ENCODE data around the gene PMVK. TPM values are rescaled to one million over a fixed set of nuclear protein-coding genes. Genes with fewer than 3 reads are reported as not detected.

PMVK gene
- total RNA-seq, 2 donors from 2014 or later: 9.7 to 13.8 TPM

DNA sequence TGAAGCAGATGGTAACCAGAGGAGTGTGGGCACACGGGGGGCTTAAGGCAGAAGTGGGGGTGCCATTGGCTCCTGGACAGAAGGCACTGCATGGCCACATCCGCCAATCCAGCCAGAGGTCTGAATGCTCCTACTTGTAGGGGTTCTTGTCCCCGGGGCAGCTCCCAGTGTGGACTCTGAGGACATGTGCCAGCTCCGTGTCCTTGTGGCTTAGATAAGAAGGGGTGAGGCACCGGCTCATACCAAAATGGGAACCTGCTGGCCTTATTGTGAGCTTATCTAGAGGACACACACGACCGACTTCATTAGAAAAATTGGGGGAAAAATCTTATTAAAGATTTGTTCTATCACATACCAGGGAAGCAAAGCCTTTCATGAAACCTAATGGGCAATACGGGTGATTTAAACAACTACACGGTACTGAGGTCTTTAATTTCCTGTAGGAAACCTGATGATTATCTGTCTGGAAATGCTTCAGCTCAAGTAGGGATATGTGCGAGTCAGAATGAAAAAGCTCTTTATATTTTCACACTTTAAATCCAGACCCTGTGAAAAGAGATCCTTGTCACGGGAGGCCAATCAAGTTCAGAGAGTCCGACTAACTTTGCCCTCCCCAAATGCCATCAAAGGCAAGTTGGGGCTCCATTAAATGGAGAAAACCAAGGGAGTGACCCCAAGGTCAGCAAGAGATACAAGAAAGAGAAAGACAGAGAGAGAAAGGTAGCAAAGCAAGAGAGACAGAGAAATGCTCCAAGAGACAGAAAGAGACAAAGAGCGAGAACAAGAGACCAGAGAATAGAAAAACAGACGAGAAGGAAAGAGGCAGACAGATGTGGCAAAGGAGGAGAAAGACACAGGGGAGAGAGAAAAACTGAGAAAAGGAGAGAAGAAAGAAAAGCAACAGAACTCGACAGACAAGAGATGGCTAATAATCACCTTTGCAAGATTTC, 52.3 kb downstream of the PMVK start:
- DNase-seq (ENCODE audit: low spot score): no peak

DNA sequence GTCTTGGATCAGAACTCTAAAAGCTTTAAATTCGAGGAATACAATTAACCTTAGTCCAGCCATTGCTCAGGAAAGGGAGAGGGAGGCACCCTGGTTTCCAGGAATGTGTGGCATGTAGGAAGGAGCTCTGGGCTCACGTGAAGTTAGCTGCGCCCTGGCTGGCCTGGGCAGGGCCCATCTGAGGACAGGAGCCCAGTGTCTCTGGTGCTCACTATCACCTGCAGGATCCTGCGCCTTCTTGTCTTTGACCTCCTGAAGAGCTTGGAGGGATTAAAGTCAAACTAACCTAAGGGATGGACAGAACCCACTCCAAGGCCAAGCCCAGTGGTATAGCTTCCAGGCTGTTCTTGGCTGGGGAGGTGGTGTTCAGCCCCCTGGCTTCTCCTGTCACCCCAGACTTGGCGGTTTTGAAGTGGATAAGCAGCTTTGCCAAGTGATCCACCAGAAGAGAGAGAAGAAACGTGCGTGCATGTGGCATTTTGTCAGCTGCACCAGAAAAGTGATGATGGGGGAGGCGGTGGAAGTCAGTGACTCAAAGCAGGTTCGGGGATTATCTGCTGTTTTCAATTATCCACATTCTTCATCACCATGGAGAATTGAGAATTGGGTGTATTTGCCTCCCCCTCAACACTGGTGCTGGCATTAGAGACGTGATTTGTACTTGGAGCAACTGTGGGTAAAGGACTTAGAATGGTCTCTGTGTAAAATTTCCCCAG, 54.5 kb downstream of the PMVK start:
- no peak for DNase-seq (ENCODE audit: low spot score)

More for the DNA sequence above, 52.3 kb downstream of the PMVK start:
- H3K27ac ChIP-seq: no peak overlapping the region
- H3K27me3 ChIP-seq (replicated peaks; ENCODE audit: insufficient read depth): no peaks in the 10 kb centered on the region
- H3K36me3 ChIP-seq: no peaks in the 10 kb centered on the region
- ATAC-seq (ENCODE audit: insufficient number of reproducible peaks, low FRiP score, low read depth): no peak
- H3K4me3 ChIP-seq: no peak overlapping the region
- H3K4me1 ChIP-seq (ENCODE audit: control insufficient read depth in 1 of 2, low read depth in 2 of 2): no peaks in the 10 kb centered on the region
- no peaks in the 10 kb centered on the region for H3K9me3 ChIP-seq
- TF ChIP-seq, protein P1, sequence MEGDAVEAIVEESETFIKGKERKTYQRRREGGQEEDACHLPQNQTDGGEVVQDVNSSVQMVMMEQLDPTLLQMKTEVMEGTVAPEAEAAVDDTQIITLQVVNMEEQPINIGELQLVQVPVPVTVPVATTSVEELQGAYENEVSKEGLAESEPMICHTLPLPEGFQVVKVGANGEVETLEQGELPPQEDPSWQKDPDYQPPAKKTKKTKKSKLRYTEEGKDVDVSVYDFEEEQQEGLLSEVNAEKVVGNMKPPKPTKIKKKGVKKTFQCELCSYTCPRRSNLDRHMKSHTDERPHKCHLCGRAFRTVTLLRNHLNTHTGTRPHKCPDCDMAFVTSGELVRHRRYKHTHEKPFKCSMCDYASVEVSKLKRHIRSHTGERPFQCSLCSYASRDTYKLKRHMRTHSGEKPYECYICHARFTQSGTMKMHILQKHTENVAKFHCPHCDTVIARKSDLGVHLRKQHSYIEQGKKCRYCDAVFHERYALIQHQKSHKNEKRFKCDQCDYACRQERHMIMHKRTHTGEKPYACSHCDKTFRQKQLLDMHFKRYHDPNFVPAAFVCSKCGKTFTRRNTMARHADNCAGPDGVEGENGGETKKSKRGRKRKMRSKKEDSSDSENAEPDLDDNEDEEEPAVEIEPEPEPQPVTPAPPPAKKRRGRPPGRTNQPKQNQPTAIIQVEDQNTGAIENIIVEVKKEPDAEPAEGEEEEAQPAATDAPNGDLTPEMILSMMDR (IDR thresholded peaks at IDR 0.05): no peak

DNA sequence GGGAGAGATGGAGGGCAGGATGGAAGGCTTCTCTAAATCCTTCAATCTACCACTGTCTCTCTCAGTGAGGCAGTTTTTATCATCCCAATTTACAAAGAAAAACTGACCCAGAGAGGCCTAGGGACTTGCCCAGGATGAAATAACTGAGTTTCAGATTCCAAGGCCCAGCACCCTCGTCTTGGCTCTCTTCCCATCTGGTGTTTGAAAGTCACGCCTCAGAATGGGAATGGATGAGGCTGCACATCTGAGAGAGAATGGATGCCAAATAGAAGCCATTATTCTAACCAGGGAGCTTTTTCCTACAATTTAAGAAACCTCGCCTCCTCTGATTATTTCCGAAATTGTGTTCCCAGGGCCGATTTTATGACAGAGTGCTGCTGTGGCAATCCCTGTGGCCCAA, 55.8 kb downstream of the PMVK start:
- ATAC-seq (ENCODE audit: insufficient number of reproducible peaks, low FRiP score, low read depth): no peak
- Histone ChIP-seq H3K27ac (no peak overlapping the region), H3K36me3 (no peaks in the 10 kb centered on the region), H3K27me3 (replicated peaks; ENCODE audit: insufficient read depth) (no peaks in the 10 kb centered on the region), H3K9me3 (no peaks in the 10 kb centered on the region), H3K4me3 (no peak overlapping the region), H3K4me1 (ENCODE audit: control insufficient read depth in 1 of 2, low read depth in 2 of 2) (no peaks in the 10 kb centered on the region)
- TF ChIP-seq, protein P1 (IDR thresholded peaks at IDR 0.05): no peak
- DNase-seq (ENCODE audit: low spot score): no peak

More for the DNA sequence above, 54.5 kb downstream of the PMVK start:
- TF ChIP-seq, protein P1 (IDR thresholded peaks at IDR 0.05): no peak
- ATAC-seq (ENCODE audit: insufficient number of reproducible peaks, low FRiP score, low read depth): no peak
- Histone ChIP-seq H3K27me3 (replicated peaks; ENCODE audit: insufficient read depth) (no peaks in the 10 kb centered on the region), H3K4me1 (ENCODE audit: control insufficient read depth in 1 of 2, low read depth in 2 of 2) (no peaks in the 10 kb centered on the region), H3K9me3 (no peaks in the 10 kb centered on the region), H3K4me3 (no peak overlapping the region), H3K27ac (no peak overlapping the region), H3K36me3 (no peaks in the 10 kb centered on the region)

DNA sequence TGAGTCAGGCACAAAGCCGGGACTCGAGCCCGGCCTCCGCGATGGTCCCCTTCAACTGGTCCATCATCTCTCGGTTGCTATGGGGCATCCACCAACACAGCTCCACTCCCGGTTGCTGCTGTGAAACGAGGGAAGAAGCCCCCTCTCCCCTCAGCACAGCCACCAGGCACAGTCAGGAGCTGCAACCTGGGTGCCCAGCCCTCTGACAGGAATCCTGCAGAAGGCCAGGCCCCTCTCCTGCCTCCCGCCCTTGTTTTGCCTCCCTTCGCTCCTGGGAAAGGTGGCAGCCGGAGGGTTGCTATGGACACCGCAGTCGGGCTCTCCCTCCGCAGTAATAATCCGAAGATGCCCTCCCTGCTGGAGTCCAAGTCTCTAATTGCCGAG, 57.5 kb downstream of the PMVK start:
- no peaks in the 10 kb centered on the region for H3K9me3 ChIP-seq
- H3K4me1 ChIP-seq (ENCODE audit: control insufficient read depth in 1 of 2, low read depth in 2 of 2): no peaks in the 10 kb centered on the region
- H3K36me3 ChIP-seq: no peaks in the 10 kb centered on the region
- ATAC-seq (ENCODE audit: insufficient number of reproducible peaks, low FRiP score, low read depth): no peak
- H3K27me3 ChIP-seq (replicated peaks; ENCODE audit: insufficient read depth): no peaks in the 10 kb centered on the region
- H3K27ac ChIP-seq: no peak overlapping the region
- TF ChIP-seq, protein P1 (IDR thresholded peaks at IDR 0.05): no peak
- DNase-seq (ENCODE audit: low spot score): no peak
- no peak overlapping the region for H3K4me3 ChIP-seq

DNA sequence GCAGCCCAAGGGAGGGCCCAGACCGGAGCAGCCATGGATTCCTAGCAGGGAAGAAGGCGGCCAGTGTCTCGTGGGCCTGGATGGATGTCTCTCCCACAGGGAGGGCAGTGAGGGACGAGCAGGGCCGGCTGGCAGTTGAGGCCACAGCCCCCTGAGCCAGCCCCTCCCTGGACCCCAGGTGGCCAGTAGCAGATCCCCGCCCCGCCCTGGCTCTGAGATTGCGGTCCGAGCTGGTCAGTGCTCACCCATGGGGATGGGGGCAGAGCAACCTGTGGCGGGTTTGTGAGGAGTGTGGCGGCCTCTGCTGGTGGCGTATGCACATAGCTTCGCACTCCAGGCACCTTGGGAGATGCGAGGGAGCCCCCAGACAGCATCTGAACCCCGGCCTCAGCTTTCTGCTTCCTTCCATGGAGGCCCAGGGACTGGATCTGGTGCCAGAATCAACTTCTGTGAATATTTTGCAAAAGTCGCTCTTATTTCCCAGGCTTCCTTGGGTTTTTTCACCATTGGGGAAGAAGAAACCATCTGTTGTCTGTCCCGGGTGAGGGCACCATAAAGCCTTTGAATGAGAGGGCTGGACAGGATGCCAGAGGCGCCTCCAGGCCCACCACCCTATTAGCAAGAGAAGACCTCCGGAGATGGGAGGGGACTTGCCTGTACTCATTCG, 58.0 kb downstream of the PMVK start:
- H3K27me3 ChIP-seq (replicated peaks; ENCODE audit: insufficient read depth): no peaks in the 10 kb centered on the region
- no peak overlapping the region for H3K4me3 ChIP-seq
- DNase-seq (ENCODE audit: low spot score): peak; percentile 43
- no peak overlapping the region for H3K27ac ChIP-seq
- no peak for ATAC-seq (ENCODE audit: insufficient number of reproducible peaks, low FRiP score, low read depth)
- TF ChIP-seq, protein P1 (IDR thresholded peaks at IDR 0.05): peak; percentile 86
- H3K9me3 ChIP-seq: no peaks in the 10 kb centered on the region
- H3K36me3 ChIP-seq: no peaks in the 10 kb centered on the region
- H3K4me1 ChIP-seq (ENCODE audit: control insufficient read depth in 1 of 2, low read depth in 2 of 2): no peaks in the 10 kb centered on the region
